Neuronal stem cell (in vitro differentiated cells): Measurements from ENCODE around the gene MYADM.

Source experiments
- DNase-seq: peaks from one replicate; pipeline ENCODE4 v3.0.0-alpha.2; 2013; ENCODE audit warnings: low spot score
- H2AFZ ChIP-seq: one replicate; pipeline ENCODE4 v1.6.1; 2013; ENCODE audit warnings: mild to moderate bottlenecking, low read length, inconsistent platforms
- H2AK5ac ChIP-seq: 2 replicates; pipeline ENCODE4 v1.6.1; 2013; ENCODE audit warnings: low read depth, mild to moderate bottlenecking, inconsistent platforms, low read length, moderate library complexity, mixed read lengths
- H2BK120ac ChIP-seq: 2 replicates; pipeline ENCODE4 v1.6.1; 2013; ENCODE audit warnings: low read depth, mild to moderate bottlenecking, inconsistent platforms, low read length, moderate library complexity, mixed read lengths
- H2BK12ac ChIP-seq: one replicate; pipeline ENCODE4 v1.6.1; 2013; ENCODE audit warnings: low read length, inconsistent platforms
- H2BK15ac ChIP-seq: 2 replicates; pipeline ENCODE4 v1.6.1; 2013; ENCODE audit warnings: mild to moderate bottlenecking, low read length, inconsistent platforms, mixed read lengths
- H2BK5ac ChIP-seq: one replicate; pipeline ENCODE4 v1.6.1; 2013; ENCODE audit warnings: inconsistent platforms, mild to moderate bottlenecking, low read length, moderate library complexity
- H3K14ac ChIP-seq: one replicate; pipeline ENCODE4 v1.6.1; 2013; ENCODE audit warnings: low read length, inconsistent platforms
- H3K18ac ChIP-seq: 2 replicates; pipeline ENCODE4 v1.6.1; 2013; ENCODE audit warnings: low read length, inconsistent platforms
- H3K23ac ChIP-seq: 2 replicates; pipeline ENCODE4 v1.6.1; 2013; ENCODE audit warnings: low read depth, mild to moderate bottlenecking, mixed read lengths, low read length, inconsistent platforms; ENCODE audit not compliant: poor library complexity
- H3K27ac ChIP-seq: replicated peaks from 3 replicates; pipeline ENCODE4 v1.5.1; 2013; ENCODE audit warnings: low read length, inconsistent platforms
- H3K27me3 ChIP-seq, 3 experiments: 2 replicates each; pipeline ENCODE4 v1.6.1; 2013; ENCODE audit warnings: low read length in 3 of 3, mild to moderate bottlenecking in 2 of 3, inconsistent platforms in 1 of 3, low read depth in 1 of 3, mixed read lengths in 1 of 3, moderate library complexity in 1 of 3; ENCODE audit not compliant: control insufficient read depth in 3 of 3, insufficient read depth in 3 of 3
- H3K36me3 ChIP-seq, 2 donors: replicated peaks in 1 of 2; 2 replicates each; pipeline ENCODE4 v1.6.1; 2013; ENCODE audit warnings: low read length in 2 of 2; ENCODE audit not compliant: control insufficient read depth in 2 of 2, insufficient read depth in 2 of 2
- H3K4ac ChIP-seq: 2 replicates; pipeline ENCODE4 v1.6.1; 2013; ENCODE audit warnings: inconsistent platforms, mild to moderate bottlenecking, low read length, moderate library complexity
- H3K4me1 ChIP-seq, 2 donors: 1 replicate in 1 of 2; 2 replicates in 1 of 2; pipeline ENCODE4 v1.6.1; 2013; ENCODE audit warnings: low read length in 2 of 2, low read depth in 1 of 2; ENCODE audit not compliant: control insufficient read depth in 2 of 2, insufficient read depth in 1 of 2
- H3K4me2 ChIP-seq: one replicate; pipeline ENCODE4 v1.6.1; 2013; ENCODE audit warnings: mild to moderate bottlenecking, low read length, inconsistent platforms; ENCODE audit not compliant: insufficient read depth, poor library complexity, severe bottlenecking
- H3K4me3 ChIP-seq, 2 donors: 2 replicates each; pipeline ENCODE4 v1.5.1; 2013; ENCODE audit warnings: low read length in 2 of 2, mild to moderate bottlenecking in 2 of 2, inconsistent platforms in 1 of 2, moderate library complexity in 1 of 2
- H3K79me1 ChIP-seq: one replicate; pipeline ENCODE4 v1.6.1; 2013; ENCODE audit warnings: low read depth, mild to moderate bottlenecking, inconsistent platforms, low read length, moderate library complexity
- H3K9ac ChIP-seq: one replicate; pipeline ENCODE4 v1.6.1; 2013; ENCODE audit warnings: mild to moderate bottlenecking, low read depth, low read length, inconsistent platforms; ENCODE audit not compliant: poor library complexity
- H3K9me3 ChIP-seq, 2 donors: replicated peaks in 1 of 2; 2 replicates each; pipeline versions ENCODE3 to v1.6.1; 2013; ENCODE audit warnings: low read length in 2 of 2, mild to moderate bottlenecking in 2 of 2, inconsistent platforms in 1 of 2, low read depth in 1 of 2, mixed read lengths in 1 of 2, moderate library complexity in 1 of 2; ENCODE audit not compliant: control insufficient read depth in 2 of 2, insufficient read depth in 1 of 2
- H4K8ac ChIP-seq: one replicate; pipeline ENCODE4 v1.6.1; 2013; ENCODE audit warnings: low read depth, mild to moderate bottlenecking, inconsistent platforms, low read length, moderate library complexity
- H4K91ac ChIP-seq: one replicate; pipeline ENCODE4 v1.6.1; 2013; ENCODE audit warnings: low read length, low read depth, mild to moderate bottlenecking, inconsistent platforms; ENCODE audit not compliant: poor library complexity
- WGBS, 2 donors: extraction: QIAGEN DNeasy Blood & Tissue Kit; methylation state at CpG; one replicate each; pipeline ENCODE4 v1.1.7; 2013; ENCODE audit warnings: missing lambda C conversion rate in 2 of 2, mixed read lengths in 1 of 2; ENCODE audit not compliant: insufficient read length in 2 of 2, insufficient replicate concordance in 1 of 2; ENCODE audit errors: extremely low coverage in 2 of 2; 5-methylcytosine and 5-hydroxymethylcytosine counted together

Gene MYADM

DNA sequence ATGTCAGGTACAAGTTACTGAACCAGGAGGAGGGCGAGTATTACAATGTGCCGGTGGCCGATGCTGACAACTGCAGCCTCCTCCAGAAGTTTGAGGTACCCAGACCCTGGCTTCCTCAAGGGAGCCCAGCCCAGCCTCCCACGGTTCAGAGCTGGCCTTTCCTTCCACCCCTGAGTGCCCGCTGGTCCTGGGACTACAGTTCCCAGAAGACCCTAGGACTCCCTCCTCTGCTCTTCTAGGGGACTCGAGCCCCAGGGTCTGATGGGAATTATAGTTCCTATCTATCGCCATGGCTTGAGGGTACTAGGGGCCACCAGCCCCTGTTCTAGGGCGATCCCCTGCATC, 25.3 kb downstream of the MYADM start:
- DNase-seq: no peak
- Histone ChIP-seq H3K27me3 (peaks cover 0 to 5% (median 0%) of the 10 kb centered on the region in 3 experiments), H3K4me2 (no peak overlapping the region), H3K18ac (no peak overlapping the region), H2BK15ac (no peak overlapping the region), H3K23ac (no peak overlapping the region), H3K27ac (no peak overlapping the region), H4K91ac (no peak overlapping the region), H2AFZ (peak overlapping the region; percentile 8), H2BK5ac (no peak overlapping the region), H3K4ac (no peak overlapping the region), H2BK120ac (no peak overlapping the region), H3K9me3 (no peaks in the 10 kb centered on the region), H2BK12ac (no peak overlapping the region), H2AK5ac (no peak overlapping the region), H3K4me3 (no peak overlapping the region), H3K79me1 (no peaks in the 10 kb centered on the region), H3K9ac (no peak overlapping the region), H3K36me3 (no peaks in the 10 kb centered on the region), H3K4me1 (peaks cover 16 to 19% of the 10 kb centered on the region in 2 donors), H4K8ac (no peak overlapping the region), H3K14ac (no peak overlapping the region)
- WGBS, 2 donors: no CpG with 5 or more reads among the region's 8 CpGs

DNA sequence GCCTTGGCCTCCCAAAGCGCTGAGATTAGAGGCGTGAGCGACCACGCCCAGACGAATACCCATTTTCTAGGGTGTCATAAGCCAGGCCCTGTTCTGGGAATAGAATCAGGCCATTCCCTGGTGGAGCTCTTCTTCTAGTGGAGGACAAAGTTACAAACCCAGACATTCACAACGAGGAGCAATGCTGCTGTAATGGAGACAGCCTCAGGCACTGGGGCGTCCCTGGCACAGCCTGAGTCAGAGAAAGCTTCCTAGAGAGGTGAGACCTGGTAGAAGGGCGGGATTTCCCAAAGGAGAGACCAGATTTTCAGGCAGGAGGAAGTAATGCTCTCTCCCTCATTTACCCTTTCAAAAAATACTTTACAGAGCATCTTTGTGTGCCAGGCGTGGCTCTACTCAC, 27.0 kb downstream of the MYADM start:
- no peak overlapping the region for H3K9ac ChIP-seq
- H3K9me3 ChIP-seq: no peaks in the 10 kb centered on the region
- H2AK5ac ChIP-seq: no peak overlapping the region
- no peak overlapping the region for H3K4ac ChIP-seq
- H4K8ac ChIP-seq: no peak overlapping the region
- no peak for DNase-seq
- no peaks in the 10 kb centered on the region for H3K79me1 ChIP-seq
- no CpG with 5 or more reads among the region's 9 CpGs for whole genome bisulfite sequencing, 2 donors
- no peaks in the 10 kb centered on the region for H3K36me3 ChIP-seq
- H3K18ac ChIP-seq: no peak overlapping the region
- no peak overlapping the region for H3K14ac ChIP-seq
- H3K4me3 ChIP-seq: no peak overlapping the region
- H3K23ac ChIP-seq: no peak overlapping the region
- no peak overlapping the region for H3K4me2 ChIP-seq
- H2BK12ac ChIP-seq: no peak overlapping the region
- H2BK120ac ChIP-seq: no peak overlapping the region
- no peak overlapping the region for H2BK5ac ChIP-seq
- no peak overlapping the region for H2AFZ ChIP-seq
- peaks cover 0 to 8% (median 0%) of the 10 kb centered on the region in 3 experiments for H3K27me3 ChIP-seq
- no peak overlapping the region for H2BK15ac ChIP-seq
- H3K27ac ChIP-seq: no peak overlapping the region
- no peak overlapping the region for H4K91ac ChIP-seq
- peaks cover 11 to 20% of the 10 kb centered on the region in 2 donors for H3K4me1 ChIP-seq

DNA sequence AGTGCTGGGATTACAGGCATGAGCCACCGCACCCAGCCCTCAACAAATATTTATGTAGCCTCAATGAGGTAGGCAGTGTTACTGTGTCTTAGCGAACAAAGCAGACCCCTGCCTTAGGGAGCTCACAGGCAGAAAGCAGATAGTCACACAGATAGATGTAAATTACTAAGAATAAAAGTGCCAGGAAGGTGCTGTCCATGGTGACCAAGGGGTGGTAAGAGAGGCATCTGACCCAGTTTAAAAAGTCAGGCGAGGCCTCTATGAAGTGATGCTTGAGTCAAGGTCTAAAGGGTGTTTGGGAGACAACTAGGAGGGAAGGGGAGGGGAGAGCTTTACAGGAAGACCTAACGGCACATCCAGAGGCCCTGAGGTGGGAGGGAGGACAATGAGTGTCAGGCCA, 29.0 kb downstream of the MYADM start:
- no peak overlapping the region for H2BK12ac ChIP-seq

DNA sequence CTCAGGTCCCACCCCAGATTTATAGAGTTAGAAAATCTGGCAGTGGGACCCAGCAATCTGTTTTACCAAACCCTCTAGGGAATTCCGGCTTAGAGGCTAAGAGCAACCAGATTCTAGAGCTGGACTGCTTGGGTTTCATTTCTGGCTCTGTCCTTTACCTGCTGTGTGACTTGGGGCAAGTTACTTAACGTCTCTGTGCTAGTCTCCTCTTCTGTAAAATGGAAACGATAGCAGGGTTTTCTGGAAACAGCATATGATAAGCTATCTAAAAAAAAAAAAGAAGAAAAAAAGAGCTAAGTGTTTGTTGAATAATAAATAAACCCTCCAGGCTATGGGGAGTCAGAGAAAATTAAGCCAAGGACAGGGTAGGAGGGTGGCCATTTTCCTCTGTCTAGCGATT, 29.8 kb downstream of the MYADM start:
- H3K27ac ChIP-seq: no peak overlapping the region
- H3K4ac ChIP-seq: no peak overlapping the region
- no peak overlapping the region for H3K4me2 ChIP-seq
- peaks cover 0 to 3% of the 10 kb centered on the region in 2 donors for H3K9me3 ChIP-seq
- H3K18ac ChIP-seq: no peak overlapping the region
- H2AK5ac ChIP-seq: no peak overlapping the region
- no peak overlapping the region for H3K9ac ChIP-seq
- peaks cover 2 to 13% of the 10 kb centered on the region in 2 donors for H3K4me1 ChIP-seq
- H3K14ac ChIP-seq: no peak overlapping the region
- no peak overlapping the region for H4K91ac ChIP-seq
- no peak overlapping the region for H4K8ac ChIP-seq
- H2AFZ ChIP-seq: no peak overlapping the region
- no peak overlapping the region for H2BK120ac ChIP-seq
- H2BK12ac ChIP-seq: no peak overlapping the region
- H3K4me3 ChIP-seq: no peak overlapping the region
- no peak overlapping the region for H2BK15ac ChIP-seq
- H3K79me1 ChIP-seq: no peaks in the 10 kb centered on the region
- DNase-seq: no peak
- H2BK5ac ChIP-seq: no peak overlapping the region
- H3K27me3 ChIP-seq: peaks cover 0 to 8% (median 0%) of the 10 kb centered on the region in 3 experiments
- peaks cover 0 to 5% of the 10 kb centered on the region in 2 donors for H3K36me3 ChIP-seq
- no peak overlapping the region for H3K23ac ChIP-seq
- no CpG with 5 or more reads among the region's 4 CpGs for WGBS, 2 donors

More for the DNA sequence above, 29.0 kb downstream of the MYADM start:
- no peak for DNase-seq
- Histone ChIP-seq H2BK5ac (no peak overlapping the region), H3K79me1 (no peaks in the 10 kb centered on the region), H4K91ac (no peak overlapping the region), H4K8ac (no peak overlapping the region), H3K14ac (no peak overlapping the region), H2BK15ac (no peak overlapping the region), H3K9ac (no peak overlapping the region), H3K4me2 (no peak overlapping the region), H3K27ac (no peak overlapping the region), H3K4ac (no peak overlapping the region), H2BK120ac (no peak overlapping the region), H3K18ac (no peak overlapping the region), H3K9me3 (peaks cover 0 to 3% of the 10 kb centered on the region in 2 donors), H3K4me3 (no peak overlapping the region), H3K23ac (no peak overlapping the region), H3K36me3 (peaks cover 0 to 5% of the 10 kb centered on the region in 2 donors), H3K4me1 (peaks cover 10 to 18% of the 10 kb centered on the region in 2 donors), H2AFZ (no peak overlapping the region), H2AK5ac (no peak overlapping the region), H3K27me3 (peaks cover 0 to 8% (median 0%) of the 10 kb centered on the region in 3 experiments)
- WGBS, 2 donors: no CpG with 5 or more reads among the region's 4 CpGs
